Measurements from ENCODE around the gene TCEA2.

The TCEA2 gene

DNA sequence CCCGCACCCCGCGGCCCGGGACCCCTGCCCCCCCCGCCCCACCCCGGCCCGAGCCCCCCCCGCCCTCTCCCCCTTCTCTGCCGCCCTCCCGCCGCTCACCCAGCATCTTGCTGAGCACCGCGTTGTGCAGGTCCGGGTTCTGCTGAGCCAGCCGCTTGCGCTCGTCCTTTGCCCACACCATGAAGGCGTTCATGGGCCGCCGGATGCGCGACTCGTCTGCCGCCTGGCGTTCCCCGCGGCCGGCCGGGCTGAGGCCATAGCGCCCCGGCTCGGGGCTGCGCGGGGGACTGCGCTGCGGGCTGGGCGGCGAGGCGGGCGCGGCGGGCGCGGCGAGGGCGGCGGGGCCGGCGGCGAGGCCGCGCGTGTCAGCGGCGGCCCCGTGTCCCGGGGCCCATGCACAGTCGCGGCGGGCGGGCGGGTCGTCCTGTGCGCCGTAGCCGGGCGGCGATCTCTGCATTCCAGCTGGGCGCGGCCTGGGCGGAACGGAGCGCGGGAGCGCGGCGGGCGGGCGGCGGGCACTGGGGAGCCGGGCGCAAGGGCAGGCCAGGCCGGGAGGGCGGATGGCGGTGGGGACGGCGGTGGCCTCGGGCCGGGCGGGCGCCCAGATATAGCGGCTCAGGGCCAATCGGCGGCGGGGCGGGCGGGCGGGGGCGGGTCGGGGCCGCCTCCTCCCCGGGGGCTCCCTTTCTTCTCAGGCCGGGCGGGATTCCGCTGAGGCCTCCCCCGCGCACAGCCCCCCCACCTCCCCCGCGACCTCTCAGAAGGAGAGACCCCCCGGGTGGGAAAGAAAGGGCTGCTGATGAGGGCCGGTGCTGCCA lies 13.7 kb upstream of the TCEA2 start, which contains the start of gene SOX18:
SOX18 (minus strand) TSS at position 580 of the 818 bp plus-strand sequence; CDS start at position 457, 123 bp downstream.
- DNase-seq (ENCODE audit: low spot score) = no peak

- DNase-seq (ENCODE audit: low spot score) = no peak
These were observed 13.1 kb upstream of the TCEA2 start for GRCh38 chr20:64049878-64050260.

GRCh38 chr20:64050261-64051032 lies 12.6 kb upstream of the TCEA2 start:
- DNase-seq (ENCODE audit: low spot score) = no peak

DNA sequence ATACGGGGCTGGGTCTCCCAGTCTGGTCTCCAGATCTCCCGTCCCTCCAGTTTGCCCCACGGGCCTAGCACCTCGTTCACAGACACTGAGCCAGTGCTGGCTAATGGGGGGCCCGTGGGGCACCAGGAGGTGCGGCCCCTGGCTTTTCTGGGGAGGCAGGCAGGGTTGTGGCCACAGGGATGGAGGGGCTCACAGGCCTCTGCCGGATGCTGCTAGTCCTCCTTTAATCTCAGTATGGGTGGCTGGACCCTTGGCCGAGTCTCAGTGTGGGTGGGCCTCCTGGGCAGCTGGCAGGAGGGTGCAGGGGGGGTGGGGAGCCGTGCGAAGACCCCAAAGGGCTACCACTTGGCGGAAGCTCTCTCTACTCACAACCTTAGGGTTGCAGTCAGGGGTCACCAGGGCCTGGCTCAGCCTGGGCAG lies 12.0 kb upstream of the TCEA2 start:
- no peak for DNase-seq (ENCODE audit: low spot score)

GRCh38 chr20:64051561-64052325 lies 11.3 kb upstream of the TCEA2 start:
- DNase-seq (ENCODE audit: low spot score) = no peak

GRCh38 chr20:64052326-64052722 lies 10.7 kb upstream of the TCEA2 start:
- no peak for DNase-seq (ENCODE audit: low spot score)

DNA sequence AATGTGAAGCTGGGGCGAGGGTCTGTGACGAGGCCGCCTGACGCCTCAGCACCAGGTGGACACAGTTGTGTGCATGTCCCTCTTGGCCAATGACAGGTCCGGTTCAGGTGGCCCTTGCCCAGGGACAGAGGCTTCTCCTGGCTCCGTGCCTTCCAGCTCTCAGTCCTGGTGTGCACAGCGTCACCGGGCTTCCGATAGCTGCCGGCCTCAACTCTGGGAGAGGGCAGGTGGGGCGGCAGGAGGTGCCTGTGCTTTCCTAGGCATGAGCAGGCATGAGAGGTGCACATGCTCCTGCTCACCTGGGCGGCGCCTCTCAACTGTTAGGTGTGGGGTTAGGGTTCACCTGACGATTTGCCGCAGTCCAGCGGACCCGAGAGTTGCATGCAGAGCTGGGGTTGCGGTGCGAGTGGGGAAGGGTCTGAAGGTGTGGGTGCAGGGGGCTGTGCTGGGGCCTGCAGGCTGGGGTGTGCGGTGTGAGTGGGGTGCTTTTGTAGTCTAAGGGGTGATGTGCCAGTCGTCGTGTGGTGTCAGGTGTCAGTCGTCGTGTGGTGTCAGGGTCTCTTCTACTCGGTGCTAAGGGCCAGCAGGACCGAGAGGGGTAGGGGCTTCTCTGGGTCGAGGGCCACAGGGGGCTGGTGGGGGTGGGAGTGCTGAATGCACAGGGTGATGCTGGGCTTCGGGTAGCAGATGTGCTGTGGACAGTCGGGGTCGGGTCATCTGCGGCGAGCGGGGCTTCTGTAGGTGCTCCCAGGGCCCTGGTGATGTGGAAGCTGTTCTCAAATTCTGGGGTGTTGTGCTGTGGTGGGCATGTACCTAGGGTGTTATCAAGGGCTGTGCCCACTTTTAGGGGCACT lies 9.8 kb upstream of the TCEA2 start:
- no peak for DNase-seq (ENCODE audit: low spot score)

DNA sequence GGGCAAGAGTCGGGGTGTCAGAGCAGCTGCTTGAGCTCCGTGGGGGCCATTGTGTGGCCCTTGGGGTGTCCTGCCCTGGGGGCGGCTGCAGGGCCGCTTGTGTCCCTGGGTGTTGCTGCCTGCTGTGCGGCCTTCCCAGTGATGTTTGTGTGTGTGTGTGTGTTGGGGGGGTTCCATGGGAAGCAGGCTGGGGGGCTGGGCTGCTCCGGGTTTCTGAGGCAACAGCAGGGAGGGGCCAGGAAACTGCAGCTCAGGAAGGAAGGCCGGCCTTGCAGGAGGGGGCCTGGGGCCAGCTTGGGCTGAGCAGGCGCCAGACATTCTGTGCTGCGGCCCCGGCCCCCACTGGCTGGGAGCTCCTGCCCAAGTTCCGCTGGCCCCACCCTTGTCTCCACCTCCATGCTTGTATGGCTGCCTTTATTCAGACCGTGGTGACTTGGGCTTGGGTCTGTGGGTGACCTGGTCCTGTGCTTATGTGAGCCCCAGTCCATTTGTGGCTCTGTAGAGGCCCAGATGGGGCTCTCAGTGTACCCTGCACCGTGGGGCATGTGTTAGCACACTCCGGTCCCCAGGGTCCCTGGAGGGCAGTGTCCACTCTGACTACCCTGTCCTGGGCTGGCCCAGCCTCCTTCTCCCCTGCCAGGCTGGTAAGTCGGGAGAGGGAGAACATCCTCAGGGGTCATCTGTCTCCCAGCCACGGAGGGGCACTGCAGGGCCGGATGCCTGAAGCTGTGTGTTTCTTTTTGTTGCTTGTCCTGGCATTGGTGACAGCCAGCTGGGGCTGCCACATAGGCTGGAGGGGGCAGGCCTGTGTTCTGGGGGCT lies 8.9 kb upstream of the TCEA2 start:
- DNase-seq (ENCODE audit: low spot score) = no peak

DNA sequence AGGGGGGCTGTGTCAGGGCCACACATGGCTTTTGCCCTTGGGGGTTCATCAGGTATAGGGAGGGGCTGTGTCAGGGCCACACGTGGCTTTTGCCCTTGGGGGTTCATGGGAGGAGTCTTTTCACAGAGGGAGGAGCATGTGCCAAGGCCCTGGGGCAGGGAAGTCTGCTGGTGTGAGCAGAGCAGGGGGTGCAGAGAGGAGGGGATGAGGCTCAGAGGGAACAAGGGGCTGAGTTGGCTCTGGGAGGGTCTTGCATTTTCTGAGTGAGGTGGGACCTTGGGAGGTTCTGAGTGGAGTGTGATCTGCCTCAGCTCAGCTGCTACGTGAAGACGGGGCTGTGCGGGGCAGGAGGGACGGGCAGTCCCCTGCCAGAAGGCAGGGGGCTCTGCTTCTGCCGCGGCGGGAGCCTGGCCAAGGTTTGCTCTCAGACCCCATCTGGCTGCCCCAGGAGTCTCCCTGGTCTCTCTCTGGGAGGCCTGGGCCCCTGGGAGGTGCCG lies 7.6 kb upstream of the TCEA2 start:
- DNase-seq (ENCODE audit: low spot score) = no peak

- no peak for DNase-seq (ENCODE audit: low spot score)
These were observed 6.9 kb upstream of the TCEA2 start for GRCh38 chr20:64055893-64056638.

DNA sequence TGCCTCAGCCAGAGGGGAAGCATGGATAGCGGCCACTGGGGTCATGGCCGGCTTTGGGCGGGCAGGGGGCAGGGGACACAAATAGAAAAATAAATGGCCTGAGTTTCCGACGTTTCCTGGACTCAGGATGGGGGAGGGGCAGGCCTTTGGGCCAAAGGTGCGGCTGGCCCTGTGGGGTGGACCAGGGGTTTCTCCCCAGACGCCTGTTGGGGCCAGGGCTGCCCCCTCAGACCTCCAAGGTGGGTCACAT lies 6.4 kb upstream of the TCEA2 start:
- no peak for DNase-seq (ENCODE audit: low spot score)

DNA sequence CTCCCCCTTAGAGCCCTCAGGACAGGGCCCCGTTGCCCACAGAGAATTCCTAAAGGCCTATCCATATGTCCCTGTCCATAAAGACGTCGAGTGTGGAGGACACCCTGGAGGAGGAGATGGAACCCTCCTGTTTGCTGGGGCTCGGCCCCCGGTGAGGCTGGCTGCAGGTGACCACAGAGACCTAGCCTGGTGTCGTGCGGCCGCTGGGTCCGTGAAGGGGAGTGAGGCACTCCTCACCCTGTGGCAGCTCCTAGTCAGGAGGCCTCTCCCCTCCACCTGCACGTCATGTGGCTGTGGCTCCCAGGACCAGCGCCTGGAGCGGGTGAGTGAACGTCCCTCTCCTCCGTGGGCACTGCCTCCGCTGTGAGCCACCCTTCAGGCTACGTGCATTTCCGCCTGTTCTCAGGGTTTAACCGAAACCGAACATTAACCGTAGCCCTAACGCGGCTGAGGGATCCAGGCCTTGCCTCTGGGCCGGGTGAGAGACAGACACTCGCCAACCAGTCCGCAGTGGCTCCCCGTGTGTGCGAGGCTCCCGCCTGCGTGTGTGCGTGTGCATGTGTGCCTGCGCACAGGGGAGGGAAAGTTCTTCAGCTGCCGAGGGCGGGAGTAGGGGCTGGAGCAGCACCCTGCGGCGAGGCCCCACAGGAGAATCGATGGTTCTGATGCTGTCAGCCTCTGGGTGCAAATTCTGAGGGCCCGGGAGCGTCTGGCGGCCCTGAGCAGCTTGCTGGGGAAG lies 5.9 kb upstream of the TCEA2 start:
- no peak for DNase-seq (ENCODE audit: low spot score)

GRCh38 chr20:64057628-64058498 lies 5.1 kb upstream of the TCEA2 start:
- DNase-seq (ENCODE audit: low spot score) = peak; percentile 76

DNA sequence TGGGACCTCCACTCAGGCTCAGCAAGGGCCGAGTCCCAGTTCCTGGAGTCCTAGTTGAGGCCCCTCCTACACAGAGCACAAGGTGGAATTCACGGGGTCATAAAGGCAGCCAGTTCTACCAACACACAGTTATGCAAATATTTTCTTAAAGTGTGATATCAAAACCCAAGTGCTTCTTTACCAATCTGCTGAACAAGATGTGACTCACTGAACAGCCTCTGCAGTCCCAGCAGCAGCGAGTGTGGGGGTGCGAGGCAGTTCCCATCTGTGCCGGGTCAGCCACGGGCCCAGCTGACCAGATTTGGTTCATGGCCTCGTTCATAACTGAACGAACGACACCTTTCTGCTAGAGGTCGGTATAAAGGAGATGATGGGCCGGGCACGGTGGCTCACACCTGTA lies 4.5 kb upstream of the TCEA2 start:
- no peak for DNase-seq (ENCODE audit: low spot score)

DNA sequence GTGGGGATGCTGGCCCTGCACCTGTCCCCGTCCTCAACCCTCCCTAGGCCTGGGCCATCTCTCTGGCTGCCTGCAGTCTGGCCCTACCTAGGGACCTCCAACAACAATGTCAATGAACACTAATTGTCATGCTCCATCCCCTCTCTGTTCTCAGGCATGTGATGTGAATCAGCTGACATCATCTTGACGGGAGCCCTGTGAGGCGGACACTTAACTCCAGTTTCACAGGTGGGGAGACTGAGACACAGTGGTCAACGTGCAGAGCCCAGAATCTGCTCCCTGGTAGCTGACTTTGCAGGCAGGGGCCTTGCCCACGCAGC lies 762 bp upstream of the TCEA2 start:
- DNase-seq (ENCODE audit: low spot score) = no peak

GRCh38 chr20:64063389-64064144 lies 569 bp downstream of the TCEA2 start:
- no peak for DNase-seq (ENCODE audit: low spot score)

- no peak for DNase-seq (ENCODE audit: low spot score)
These were observed 1.2 kb downstream of the TCEA2 start for GRCh38 chr20:64064145-64064698.
